ENCODE data around the gene CCDC92B.
A peak's percentile ranks its signal among the peaks of the same experiment; 100 is the strongest.
"Not testable (repeated sequence)": the region's sequence is repeated elsewhere in the genome, so short reads cannot be mapped to it uniquely, and the experiment has no call there.

Gene CCDC92B

GRCh38 chr17:2701996-2702741, 47.3 kb downstream of the CCDC92B start:
- DNase-seq: no peak

- no peak for DNase-seq
Observed at GRCh38 chr17:2701161-2701995, 48.1 kb downstream of the CCDC92B start.

GRCh38 chr17:2700491-2701141, 48.8 kb downstream of the CCDC92B start:
- DNase-seq: peak; percentile 100

GRCh38 chr17:2700030-2700490, 49.4 kb downstream of the CCDC92B start:
- DNase-seq: no peak

- DNase-seq: not testable (repeated sequence)
Observed at GRCh38 chr17:2699216-2699805, 50.1 kb downstream of the CCDC92B start.

- no peak for DNase-seq
Observed at GRCh38 chr17:2697611-2698162, 51.8 kb downstream of the CCDC92B start.

GRCh38 chr17:2695961-2696760, 53.3 kb downstream of the CCDC92B start:
- no peak for DNase-seq

GRCh38 chr17:2695243-2695960, 54.0 kb downstream of the CCDC92B start:
- no peak for DNase-seq

- DNase-seq: no peak
Observed at GRCh38 chr17:2694381-2695242, 54.8 kb downstream of the CCDC92B start.

- DNase-seq: no peak
Observed at GRCh38 chr17:2693561-2694380, 55.7 kb downstream of the CCDC92B start.

GRCh38 chr17:2692781-2693135, 56.7 kb downstream of the CCDC92B start:
- no peak for DNase-seq

- no peak for DNase-seq
Observed at GRCh38 chr17:2691965-2692780, 57.3 kb downstream of the CCDC92B start.

GRCh38 chr17:2691069-2691871, 58.2 kb downstream of the CCDC92B start:
- no peak for DNase-seq

- DNase-seq: no peak
Observed at GRCh38 chr17:2690165-2691068, 59.0 kb downstream of the CCDC92B start.

GRCh38 chr17:2689411-2690164, 59.9 kb downstream of the CCDC92B start:
- DNase-seq: no peak
